T-helper 1 cell treated with Interleukin-12 subunit alpha and Interleukin-12 subunit beta and Interleukin-4 antibody, amounts not matched to agents 30 ng/mL and 1 ng/mL, for 36 hours (primary cell): ENCODE results near the gene RANBP2. TPM values are rescaled to one million over a fixed set of nuclear protein-coding genes. Genes with fewer than 3 reads are reported as not detected.

Source experiments
- intact Hi-C: fragments of 100-400 bp; cut with micrococcal nuclease; formaldehyde crosslinking; loops from one replicate; pipeline ENCODE4 v1.15.1; 2024
- total RNA-seq: library from RNA; stranded (reverse); gene quantifications from 2 replicates; pipeline ENCODE4 v1.2.3, GENCODE V29; 2022

Gene RANBP2
- total RNA-seq, 1 donor from 2014 or later = 63.0 TPM

DNA sequence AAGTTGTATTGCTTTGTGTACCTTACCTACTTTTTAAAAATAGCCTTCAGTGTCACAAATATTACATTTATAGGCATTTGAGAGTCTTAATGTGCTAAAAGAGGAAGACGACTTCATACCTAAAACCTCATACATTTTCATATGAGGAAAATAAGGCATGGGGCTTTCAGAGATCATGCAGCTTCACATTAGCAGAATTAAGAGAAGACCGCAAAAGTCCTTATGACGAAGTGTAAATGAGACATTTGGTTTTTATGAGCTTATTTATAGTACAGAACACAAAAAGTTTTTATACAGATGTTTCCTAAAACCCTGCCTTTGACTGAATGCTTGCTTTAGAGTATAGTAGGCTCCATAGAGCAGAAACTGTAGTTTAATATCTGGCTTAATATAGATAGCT, 57.2 kb downstream of the RANBP2 start:
- intact Hi-C loops = no loop called here

DNA sequence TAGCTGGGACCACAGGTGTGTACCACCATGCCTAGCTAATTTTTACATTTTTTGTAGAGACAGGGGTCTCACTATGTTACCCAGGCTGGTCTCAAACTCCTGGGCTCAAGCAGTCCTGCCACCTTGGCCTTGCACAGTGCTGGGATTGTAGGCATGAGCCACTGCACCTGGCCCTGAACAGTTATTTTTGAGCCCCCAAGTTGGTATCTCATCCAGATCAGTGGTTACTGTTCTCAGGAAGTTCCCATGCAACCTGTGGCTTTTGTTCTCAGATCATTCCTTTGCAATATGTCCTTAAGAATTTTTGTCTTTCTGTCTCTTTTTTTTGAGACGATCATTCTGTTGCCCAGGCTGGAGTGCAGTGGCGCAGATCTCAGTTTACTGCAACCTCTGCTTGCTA, 59.6 kb downstream of the RANBP2 start:
- intact Hi-C loops = no loop called here

DNA sequence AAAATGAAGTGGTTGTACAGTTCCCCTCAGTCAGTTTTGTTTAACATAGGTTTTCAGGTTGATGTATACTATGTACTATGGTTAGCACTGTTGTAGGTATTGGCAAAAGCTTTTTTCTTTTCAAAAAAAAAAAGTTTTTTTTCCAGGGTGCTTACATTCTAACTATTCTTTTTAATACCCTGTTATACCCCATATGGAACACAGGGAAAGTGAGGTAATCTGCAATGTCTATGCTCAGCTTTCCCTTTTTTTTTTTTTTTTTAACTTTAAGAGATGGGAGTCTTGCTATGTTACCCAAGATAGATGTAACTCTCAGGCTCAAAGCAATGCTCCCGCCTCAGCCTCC, 66.7 kb downstream of the RANBP2 start:
- intact Hi-C loops = loop anchor here (1.0 to 5.0 kb wide), 11 partner anchors 47 to 724 kb away; partner anchors contain the start of genes GCC2, LIMS1 and RANBP2

DNA sequence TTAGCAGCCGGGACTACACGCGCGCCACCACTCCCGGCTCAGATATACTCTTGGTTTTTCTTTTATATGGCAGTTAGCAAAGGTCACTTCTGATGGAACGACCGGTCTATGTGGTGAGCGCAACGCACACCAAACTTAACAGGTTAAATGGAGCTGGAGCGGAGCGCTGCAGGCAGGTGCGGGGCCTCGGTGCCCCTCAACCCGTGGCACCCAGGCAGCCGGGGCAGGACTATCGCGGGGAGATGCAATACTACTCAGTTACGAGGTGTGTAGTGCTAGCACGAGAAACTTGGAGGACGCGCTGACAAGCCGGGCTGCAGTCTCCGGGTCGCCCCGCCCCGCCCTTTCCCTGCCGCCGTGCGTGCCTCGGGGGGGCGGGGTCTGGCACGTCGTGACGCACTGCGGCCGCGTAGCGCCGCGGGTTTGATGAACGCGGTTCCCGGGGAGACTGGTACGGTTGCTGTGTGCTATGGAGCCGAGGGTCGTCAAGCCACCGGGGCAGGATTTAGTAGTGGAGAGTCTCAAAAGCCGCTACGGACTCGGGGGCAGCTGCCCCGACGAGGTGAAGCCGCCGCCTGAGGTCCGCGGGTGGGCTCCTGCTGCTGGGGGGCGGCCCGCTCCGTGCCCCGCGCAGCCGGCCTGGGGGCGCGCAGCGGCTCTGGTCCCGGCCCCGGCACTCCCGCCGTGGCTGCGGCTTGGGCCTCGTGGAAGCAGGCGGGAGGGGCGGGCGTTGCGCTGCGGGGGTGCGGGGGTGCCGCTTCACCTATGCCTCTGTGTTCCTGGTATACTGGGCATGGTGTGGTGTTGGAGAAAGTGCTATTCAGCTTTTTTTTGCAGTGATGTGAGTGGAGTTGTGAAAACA, 67.3 kb downstream of the RANBP2 start, which contains the start of gene CCDC138:
CCDC138 (plus strand) TSS at position 418 of the 862 bp plus-strand sequence; CDS start at position 470, 52 bp downstream.
- intact Hi-C loops = loop anchor here (1.0 to 5.0 kb wide), 11 partner anchors 46 to 724 kb away; partner anchors contain the start of genes GCC2, LIMS1 and RANBP2

DNA sequence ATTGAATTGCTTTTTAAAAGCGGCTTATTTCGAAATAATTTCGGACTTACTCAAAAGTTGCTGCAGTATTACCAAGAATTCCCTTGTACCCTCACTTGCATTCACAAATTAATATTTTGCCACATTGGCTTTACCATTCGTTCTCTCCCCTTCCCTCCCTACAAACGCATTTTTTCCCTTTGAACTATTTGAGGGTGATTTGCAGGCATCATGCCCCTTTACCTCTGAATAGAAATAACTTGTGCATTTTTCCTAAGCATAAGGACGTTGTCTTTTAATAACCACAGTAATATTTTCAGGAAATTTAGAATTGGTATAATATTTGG, 67.9 kb downstream of the RANBP2 start:
- intact Hi-C loops = loop anchor here (2.0 to 5.0 kb wide), 5 partner anchors 46 to 428 kb away; no protein-coding TSS in a partner anchor

DNA sequence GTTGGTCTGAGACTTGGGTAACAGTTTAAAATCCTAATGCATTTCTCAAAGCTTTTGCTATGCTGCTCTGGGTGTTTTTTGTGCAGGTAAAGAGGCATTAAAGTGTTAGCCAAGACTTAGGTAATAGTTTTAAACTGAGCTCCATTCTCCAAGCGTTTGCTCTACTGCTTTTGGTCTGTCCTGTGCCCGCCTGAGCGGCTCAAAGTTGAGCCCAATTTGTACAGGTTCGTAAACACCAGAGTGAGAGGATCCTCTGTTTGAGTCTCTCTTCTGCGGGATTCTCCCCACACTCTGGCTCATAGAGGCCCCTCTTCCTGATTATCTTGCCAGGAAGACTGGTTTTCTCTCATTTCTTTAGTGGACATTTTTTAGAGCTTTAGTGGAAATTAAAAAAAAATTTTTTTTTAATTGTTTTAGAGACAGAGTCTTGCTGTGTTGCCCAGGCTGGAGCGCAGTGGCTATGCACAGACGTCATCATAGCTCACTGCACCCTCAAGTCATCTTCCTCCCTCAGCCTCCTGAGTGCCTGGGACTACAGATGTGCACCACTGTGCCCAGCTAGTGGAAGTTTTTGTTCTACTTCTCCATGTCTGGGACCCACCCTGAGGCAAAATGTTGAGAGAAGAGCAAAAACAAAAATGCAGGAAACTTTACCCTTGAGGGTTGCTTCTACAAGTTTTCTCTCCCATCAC, 83.9 kb downstream of the RANBP2 start:
- intact Hi-C loops = no loop called here

DNA sequence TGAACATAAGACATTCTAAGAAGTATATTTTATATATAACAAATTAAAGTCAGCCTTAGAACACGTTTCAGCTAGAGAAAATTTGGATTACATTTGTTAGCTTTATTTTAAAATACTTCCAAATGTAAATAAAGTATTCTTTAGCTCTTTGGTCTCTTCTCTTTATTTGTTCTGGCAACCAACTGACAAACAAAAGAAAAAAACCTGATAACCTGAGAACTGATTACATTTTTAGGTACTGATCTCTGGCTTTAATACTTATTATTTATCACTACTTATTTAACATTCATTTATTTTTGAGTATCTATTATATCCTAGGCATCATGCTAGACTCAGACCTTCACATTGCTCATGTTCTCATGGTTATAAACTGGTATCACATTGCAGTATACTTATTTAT, 85.8 kb downstream of the RANBP2 start:
- intact Hi-C loops = no loop called here

DNA sequence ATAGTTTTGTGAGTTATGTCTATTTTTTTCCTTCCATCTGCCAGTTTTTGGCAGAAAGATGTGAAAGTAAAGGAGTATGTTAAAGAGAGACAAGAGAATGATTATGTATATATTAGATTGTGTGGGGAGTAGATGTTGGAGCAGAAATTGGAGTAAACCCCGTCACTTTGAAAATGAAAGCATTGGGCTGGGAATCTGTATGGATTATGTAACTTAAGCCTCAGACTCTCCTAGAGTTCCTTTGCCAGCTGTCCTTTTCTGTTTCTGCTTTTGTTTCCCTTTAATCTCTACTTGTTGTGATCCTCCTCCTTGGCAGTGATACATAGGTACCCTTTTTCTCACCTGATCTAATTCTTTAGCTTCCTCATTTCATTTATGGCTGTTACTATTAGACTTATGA, 86.5 kb downstream of the RANBP2 start:
- intact Hi-C loops = no loop called here

DNA sequence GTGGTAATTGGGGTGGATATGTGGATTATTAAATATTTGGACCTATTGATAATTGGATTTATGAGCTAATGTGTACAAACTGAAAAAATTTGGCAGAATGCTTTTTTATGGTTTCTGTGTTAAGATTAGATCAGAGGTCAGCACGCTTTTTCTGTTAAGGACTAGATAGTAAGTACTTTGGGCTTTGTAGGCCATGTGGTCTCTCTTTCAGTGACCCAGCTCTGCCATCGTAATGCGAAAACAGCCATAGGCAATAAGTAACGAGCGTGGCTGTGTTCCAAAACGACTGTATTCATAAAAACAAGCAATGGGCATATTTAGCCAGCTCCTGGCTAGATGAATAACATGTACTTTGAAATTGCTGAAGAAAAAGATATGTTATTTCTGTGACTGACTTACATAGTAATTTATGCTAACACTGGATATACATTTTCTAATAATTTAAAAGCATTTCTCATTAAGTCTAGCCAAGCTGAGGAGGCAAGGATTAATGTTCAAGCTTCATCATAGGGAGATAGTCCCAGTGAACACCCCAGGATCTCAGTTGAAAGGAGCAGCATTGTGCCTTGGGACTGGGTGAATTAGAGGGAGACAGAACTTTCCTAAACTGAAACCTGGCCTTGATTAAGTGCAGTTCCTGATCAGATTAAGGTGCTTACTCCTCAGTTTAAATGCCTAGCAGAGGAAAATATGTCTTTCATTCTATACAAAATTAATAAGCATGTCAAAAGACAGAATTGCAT, 87.3 kb downstream of the RANBP2 start:
- intact Hi-C loops = no loop called here

DNA sequence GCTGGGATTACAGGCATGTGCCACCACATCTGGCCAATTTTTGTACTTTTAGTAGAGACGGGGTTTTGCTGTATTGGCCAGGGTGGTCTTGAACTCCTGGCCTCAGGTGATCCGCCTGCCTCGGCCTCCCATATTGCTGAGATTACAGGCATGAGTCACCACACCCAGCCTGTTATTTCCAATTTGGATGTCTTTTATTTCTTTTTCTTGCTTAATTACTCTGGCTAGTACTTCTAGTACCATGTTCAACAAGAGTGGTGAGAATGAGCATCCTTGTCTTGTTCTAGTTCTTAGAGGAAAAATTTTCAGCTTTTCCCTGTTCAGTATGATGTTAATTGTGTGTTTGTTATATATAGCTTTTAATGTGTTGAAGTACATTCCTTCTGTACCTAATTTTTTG, 90.7 kb downstream of the RANBP2 start:
- intact Hi-C loops = no loop called here

DNA sequence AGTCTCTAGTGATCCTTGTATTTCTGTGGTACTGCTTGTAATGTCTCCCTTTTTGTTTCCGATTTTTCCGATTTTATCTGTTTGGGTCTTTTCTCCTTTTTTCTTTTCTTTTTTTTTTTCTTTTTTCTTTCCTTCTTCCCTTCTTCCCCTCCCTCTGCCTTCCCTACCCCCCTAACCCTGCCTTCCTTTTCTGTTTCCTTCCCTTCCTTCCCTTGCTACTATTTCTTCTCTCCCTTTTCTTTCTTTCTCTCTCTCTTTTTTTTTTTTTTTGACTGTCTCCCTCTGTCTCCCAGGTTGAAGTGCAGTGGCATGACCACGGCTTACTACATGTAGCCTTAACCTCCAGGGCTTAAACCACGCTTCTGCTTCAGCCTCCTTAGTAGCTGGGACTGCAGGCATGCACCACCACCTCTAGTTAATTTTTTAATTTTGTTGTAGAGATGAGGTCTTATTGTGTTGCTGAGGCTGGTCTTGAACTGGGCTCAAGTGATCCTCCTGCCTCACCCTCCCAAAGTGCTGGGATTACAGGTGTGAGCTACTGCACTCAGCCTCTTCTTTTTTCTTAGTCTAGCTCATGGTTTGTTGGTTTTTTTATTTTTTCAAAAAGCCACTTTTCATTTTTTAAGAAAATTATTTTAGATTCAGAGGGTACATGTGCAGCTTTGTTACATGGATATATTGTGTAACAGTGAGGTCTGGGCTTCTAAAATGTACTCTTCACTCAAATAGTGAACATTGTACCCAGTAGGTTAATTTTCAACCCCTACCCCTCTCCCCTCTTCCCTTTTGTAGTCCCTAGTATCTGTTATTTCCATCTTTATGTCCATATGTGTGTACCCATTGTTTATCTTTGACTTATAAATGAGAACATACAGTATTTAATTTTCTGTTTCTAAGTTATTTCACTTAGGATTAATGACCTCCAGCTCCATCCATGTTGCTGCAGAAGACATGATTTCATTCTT, 92.0 kb downstream of the RANBP2 start:
- intact Hi-C loops = no loop called here

DNA sequence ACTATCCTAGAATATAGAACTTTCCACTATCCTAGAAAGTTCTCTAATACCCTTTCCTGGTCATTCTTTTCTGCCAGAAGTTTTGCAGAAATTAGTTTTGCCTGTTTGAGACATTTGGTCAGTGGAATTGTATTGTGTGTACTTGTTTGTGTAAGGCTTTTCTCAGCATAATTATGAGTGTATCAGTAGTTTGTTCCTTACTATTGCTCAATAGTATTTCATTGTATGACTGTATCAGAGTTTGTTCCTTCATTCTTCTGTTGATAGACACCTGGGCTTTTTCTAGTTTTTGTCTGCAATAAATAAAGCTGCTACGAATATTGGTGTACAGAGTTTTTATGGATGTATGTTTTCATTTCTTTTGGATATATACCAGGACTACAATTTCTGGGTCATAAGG, 94.5 kb downstream of the RANBP2 start:
- intact Hi-C loops = no loop called here

DNA sequence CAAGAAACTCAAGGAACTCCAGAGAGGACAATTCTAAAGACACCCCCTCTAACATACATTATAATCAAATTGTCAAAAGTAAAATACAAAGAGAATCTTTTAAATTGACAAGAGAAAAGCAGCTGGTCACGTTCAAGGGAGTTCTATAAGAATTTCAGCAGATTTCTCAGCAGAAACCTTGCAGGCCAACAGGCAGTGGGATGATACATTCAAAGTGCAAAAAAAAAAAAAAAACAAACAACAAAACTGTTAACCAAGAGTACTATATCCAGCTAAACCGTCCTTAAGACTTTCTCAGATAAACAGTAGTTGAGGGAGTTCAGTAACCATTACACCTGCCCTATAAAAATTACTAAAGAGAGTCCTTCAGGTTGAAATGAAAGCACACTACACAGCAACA, 101.2 kb downstream of the RANBP2 start:
- intact Hi-C loops = no loop called here

DNA sequence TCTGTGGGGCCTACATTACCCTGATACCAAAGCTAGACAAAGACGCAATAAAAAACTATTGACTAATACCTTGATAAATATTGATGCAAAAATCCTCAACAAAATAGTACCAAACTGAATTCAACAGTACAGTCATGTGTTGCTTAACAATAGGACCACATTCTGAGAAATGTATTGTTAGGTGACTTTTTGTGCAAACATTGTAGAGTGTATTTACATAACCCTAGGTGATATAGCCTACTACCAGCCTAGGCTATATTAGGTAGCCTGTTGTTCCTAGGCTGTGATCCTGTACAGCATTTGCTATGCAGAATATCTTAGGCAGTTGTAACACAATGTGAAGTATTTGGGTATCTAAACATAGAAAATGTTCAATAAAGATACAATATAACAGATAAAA, 104.0 kb downstream of the RANBP2 start:
- intact Hi-C loops = no loop called here

DNA sequence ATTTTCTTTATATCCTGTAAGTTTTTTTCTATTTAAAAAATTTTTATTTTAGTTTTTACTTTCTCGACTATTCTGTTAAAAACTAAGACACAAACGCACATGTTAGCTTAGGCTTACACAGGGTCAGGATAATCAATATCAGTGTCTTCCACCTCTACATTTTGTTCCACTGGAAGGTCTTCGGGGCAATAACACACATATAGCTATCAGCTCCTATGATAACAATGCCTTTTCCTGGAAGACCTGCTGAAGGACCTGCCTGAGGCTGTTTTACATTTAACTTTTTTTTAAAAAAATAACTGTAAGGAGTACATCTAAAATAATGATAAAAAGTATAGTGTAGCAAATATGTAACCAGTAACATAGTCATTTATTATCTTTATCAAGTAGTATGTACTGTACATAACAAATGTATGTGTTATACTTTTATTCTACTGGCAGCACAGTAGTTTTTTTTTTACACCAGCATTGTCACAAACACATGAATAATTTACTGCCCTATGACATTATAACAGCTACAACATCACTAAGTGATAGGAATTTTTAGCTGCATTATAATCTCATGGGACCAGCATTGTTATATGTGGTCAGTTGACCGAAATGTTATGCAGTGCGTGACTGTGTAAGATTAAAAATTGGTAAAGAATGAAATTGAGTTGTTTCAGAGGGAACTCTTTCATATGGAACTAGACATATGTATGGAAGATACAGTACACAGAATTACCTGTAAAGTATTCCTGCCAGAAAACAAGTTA, 105.2 kb downstream of the RANBP2 start:
- intact Hi-C loops = no loop called here

DNA sequence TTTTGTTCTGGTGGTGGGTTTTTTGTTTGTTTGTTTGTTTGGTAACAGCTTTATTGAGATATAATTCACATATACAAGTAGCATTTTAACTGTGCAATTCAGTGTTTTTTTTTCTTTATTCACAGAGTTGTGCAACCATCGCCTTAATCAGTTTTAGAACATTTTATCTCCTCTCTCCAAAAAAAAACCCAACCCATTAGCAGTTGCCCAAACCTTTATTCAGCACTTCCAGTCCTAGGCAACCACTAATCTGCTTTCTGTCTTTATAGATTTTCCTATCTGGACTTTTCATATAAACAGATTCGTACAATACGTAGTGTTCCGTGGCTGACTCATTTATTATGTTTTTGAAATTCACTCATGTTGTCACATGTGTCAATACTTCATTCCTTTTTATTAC, 106.0 kb downstream of the RANBP2 start:
- intact Hi-C loops = no loop called here

DNA sequence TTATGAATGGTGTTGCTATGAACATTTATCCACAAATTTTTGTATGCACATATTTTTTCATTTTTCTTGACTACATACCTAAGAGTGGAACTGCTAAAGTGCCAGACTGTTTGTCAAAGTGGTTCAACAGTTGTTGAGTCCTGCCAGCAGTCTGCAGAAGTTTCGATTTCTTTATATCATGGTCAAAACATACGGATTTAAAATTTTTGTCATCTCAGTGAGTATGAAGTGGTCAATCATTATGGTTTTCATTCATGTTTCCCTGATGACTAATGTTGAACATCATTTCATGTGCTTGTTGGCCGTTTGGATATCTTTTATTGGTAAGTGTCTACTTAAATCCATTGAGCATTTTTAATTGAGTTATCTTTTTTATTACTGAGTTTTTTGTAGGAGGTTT, 106.5 kb downstream of the RANBP2 start:
- intact Hi-C loops = no loop called here

DNA sequence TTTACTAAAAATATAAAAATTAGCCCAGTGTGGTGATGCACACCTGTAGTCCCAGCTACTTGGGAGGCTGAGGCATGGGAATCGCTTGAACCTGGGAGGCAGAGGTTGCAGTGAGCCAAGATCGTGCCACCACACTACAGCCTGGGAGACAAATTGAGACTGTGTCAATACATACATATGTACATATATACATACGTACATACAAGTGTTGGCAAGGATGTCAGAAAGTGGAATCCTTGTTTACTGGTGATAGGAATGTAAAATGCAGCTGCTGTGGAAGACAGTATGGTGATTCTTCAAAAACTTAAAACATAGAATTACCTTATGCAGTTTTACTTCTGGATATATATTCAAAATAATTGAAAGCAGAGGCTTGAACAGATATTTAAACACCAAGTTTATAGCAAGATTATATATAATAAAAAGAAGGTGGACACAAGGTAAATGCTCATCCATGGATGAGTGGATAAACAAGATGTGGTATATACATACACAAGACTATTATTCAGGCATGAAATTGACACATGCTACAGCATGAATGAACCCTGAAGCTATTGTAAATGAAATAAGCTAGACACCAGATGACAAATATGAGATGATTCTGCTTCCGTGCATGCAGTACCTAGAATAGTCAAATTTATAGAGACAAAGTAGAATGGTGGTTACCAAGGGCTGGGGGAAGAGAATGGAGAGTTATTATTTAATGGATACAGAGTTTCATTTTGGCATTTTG, 110.5 kb downstream of the RANBP2 start:
- intact Hi-C loops = no loop called here

DNA sequence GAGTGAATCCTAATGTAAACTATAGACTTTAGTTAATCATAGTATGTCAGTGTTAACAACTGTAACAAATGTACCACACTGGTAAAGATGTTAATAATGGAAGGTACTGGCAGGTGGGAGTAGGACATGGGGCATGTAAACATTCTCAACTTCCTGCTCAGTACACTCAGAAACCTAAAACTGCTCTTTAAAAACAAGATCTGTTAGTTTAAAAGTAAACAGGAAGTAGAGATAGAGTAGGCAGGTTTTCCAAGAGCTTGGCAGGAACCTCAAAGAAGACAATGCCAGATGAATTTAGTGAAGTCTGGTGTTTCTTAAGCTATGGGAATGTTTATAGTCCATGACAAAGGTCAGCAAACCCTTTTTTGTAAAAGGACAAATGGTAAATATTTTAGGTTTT, 113.9 kb downstream of the RANBP2 start:
- intact Hi-C loops = loop anchor here (2.0 kb wide), 1 partner anchor 46 kb away; the partner anchor contains the start of gene CCDC138
